ENCODE measurements around the gene ITPRID1. TPM values are rescaled to one million over a fixed set of nuclear protein-coding genes. Genes with fewer than 3 reads are reported as not detected.

The ITPRID1 gene
- total RNA-seq, 1 experiment from 2014 or later, result not detected

GRCh38 chr7:31665546-31665945, 151.7 kb downstream of the ITPRID1 start:
- no peak for DNase-seq (ENCODE audit: low read depth, low spot score)
- ChIA-PET CTCF (no interaction called here), POLR2A (no interaction called here)
- in situ Hi-C loops (cut with HindIII; ENCODE audit: low pct_unique_long_range_greater_than_20kb, low sequenced_read_pairs), result no loop called here
- no peak overlapping the region for H3K4me3 ChIP-seq (ENCODE audit: low read depth in 2 of 2, low read length in 2 of 2)
- no peak for ATAC-seq
- no peaks in the 10 kb centered on the region for H3K4me1 ChIP-seq (ENCODE audit: control insufficient read depth, insufficient read depth, low read length)
- H3K36me3 ChIP-seq (ENCODE audit: control insufficient read depth, insufficient read depth, low read length), result no peaks in the 10 kb centered on the region
- TF ChIP-seq SIN3A (IDR thresholded peaks at IDR 0.05; ENCODE audit: borderline replicate concordance, insufficient read depth, low read depth, low read length), result no peak
- TF ChIP-seq POLR2AphosphoS5 (IDR thresholded peaks at IDR 0.05; ENCODE audit: low read depth, low read length), result no peak
- TF ChIP-seq, protein P1, sequence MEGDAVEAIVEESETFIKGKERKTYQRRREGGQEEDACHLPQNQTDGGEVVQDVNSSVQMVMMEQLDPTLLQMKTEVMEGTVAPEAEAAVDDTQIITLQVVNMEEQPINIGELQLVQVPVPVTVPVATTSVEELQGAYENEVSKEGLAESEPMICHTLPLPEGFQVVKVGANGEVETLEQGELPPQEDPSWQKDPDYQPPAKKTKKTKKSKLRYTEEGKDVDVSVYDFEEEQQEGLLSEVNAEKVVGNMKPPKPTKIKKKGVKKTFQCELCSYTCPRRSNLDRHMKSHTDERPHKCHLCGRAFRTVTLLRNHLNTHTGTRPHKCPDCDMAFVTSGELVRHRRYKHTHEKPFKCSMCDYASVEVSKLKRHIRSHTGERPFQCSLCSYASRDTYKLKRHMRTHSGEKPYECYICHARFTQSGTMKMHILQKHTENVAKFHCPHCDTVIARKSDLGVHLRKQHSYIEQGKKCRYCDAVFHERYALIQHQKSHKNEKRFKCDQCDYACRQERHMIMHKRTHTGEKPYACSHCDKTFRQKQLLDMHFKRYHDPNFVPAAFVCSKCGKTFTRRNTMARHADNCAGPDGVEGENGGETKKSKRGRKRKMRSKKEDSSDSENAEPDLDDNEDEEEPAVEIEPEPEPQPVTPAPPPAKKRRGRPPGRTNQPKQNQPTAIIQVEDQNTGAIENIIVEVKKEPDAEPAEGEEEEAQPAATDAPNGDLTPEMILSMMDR (IDR thresholded peaks at IDR 0.05), result no peak
- TF ChIP-seq TCF7L2 (IDR thresholded peaks at IDR 0.05; ENCODE audit: low read depth, low read length), result no peak
- TF ChIP-seq REST (IDR thresholded peaks at IDR 0.05; ENCODE audit: insufficient read depth in 1 of 2, low read depth in 2 of 2, low read length in 1 of 2), result no peak
- H3K27me3 ChIP-seq (ENCODE audit: control insufficient read depth, insufficient read depth, low read length), result no peaks in the 10 kb centered on the region
- BruUV-seq (replicated peaks), result no TSS peak
- intact Hi-C loops (cut with micrococcal nuclease; ENCODE audit: unreplicated experiment), result no loop called here
- no peak overlapping the region for H3K27ac ChIP-seq (ENCODE audit: low read length)
- no peaks in the 10 kb centered on the region for H3K9me3 ChIP-seq (ENCODE audit: control insufficient read depth, insufficient read depth, low read depth, low read length)

GRCh38 chr7:31669461-31669860, 155.6 kb downstream of the ITPRID1 start:
- CTCF ChIA-PET, result no interaction called here

More at GRCh38 chr7:31669461-31669860, 155.6 kb downstream of the ITPRID1 start:
- Histone ChIP-seq H3K36me3 (ENCODE audit: control insufficient read depth, insufficient read depth, low read length) (no peaks in the 10 kb centered on the region), H3K27ac (ENCODE audit: low read length) (no peak overlapping the region), H3K27me3 (ENCODE audit: control insufficient read depth, insufficient read depth, low read length) (no peaks in the 10 kb centered on the region), H3K4me3 (ENCODE audit: low read depth in 2 of 2, low read length in 2 of 2) (no peak overlapping the region), H3K4me1 (ENCODE audit: control insufficient read depth, insufficient read depth, low read length) (no peaks in the 10 kb centered on the region), H3K9me3 (ENCODE audit: control insufficient read depth, insufficient read depth, low read depth, low read length) (no peaks in the 10 kb centered on the region)
- no TSS peak for BruUV-seq (replicated peaks)
- TF ChIP-seq, protein P1 (IDR thresholded peaks at IDR 0.05), result no peak
- TF ChIP-seq TCF7L2 (IDR thresholded peaks at IDR 0.05; ENCODE audit: low read depth, low read length) (no peak), REST (IDR thresholded peaks at IDR 0.05; ENCODE audit: insufficient read depth in 1 of 2, low read depth in 2 of 2, low read length in 1 of 2) (no peak), POLR2AphosphoS5 (IDR thresholded peaks at IDR 0.05; ENCODE audit: low read depth, low read length) (no peak), SIN3A (IDR thresholded peaks at IDR 0.05; ENCODE audit: borderline replicate concordance, insufficient read depth, low read depth, low read length) (no peak)
- POLR2A ChIA-PET, result no interaction called here
- intact Hi-C loops (cut with micrococcal nuclease; ENCODE audit: unreplicated experiment) (no loop called here), in situ Hi-C loops (cut with HindIII; ENCODE audit: low pct_unique_long_range_greater_than_20kb, low sequenced_read_pairs) (no loop called here)
- DNase-seq (ENCODE audit: low read depth, low spot score) (no peak), ATAC-seq (no peak)
